HG03108 (cell line): Measurements from ENCODE around the gene ALDH16A1.
"Not testable (repeated sequence)": the region's sequence is repeated elsewhere in the genome, so short reads cannot be mapped to it uniquely, and the experiment has no call there.

Experiments used
- ATAC-seq: cut with Tn5 transposase; IDR thresholded peaks from one replicate; pipeline ENCODE4 v1.9.1; 2021; ENCODE audit warnings: moderate library complexity; ENCODE audit not compliant: unreplicated experiment

ALDH16A1 gene

DNA sequence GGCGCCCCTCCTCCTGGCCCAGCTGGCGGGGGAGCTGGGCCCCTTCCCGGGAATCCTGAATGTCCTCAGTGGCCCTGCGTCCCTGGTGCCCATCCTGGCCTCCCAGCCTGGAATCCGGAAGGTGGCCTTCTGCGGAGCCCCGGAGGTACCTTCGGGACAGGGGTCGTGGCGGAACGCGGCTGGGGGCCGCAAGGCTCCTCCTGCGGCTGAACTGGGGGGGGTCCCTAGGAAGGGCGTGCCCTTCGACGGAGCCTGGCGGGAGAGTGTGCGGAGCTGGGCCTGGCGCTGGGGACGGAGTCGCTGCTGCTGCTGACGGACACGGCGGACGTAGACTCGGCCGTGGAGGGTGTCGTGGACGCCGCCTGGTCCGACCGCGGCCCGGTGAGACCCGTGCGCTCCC lies 8.6 kb downstream of the ALDH16A1 start:
- no peak for ATAC-seq

DNA sequence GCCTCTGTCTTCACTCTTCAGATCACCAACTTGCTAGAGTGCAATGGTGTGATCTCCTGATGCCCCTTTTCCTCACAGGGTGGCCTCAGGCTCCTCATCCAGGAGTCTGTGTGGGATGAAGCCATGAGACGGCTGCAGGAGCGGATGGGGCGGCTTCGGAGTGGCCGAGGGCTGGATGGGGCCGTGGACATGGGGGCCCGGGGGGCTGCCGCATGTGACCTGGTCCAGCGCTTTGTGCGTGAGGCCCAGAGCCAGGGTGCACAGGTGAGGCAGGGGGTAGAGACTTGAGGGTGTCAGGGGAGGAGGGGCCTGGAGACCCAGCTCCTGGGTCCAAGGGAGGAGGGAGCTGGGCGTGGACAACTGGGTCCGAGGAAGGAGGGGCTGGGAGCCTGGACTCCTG lies 9.5 kb downstream of the ALDH16A1 start:
- ATAC-seq: no peak

DNA sequence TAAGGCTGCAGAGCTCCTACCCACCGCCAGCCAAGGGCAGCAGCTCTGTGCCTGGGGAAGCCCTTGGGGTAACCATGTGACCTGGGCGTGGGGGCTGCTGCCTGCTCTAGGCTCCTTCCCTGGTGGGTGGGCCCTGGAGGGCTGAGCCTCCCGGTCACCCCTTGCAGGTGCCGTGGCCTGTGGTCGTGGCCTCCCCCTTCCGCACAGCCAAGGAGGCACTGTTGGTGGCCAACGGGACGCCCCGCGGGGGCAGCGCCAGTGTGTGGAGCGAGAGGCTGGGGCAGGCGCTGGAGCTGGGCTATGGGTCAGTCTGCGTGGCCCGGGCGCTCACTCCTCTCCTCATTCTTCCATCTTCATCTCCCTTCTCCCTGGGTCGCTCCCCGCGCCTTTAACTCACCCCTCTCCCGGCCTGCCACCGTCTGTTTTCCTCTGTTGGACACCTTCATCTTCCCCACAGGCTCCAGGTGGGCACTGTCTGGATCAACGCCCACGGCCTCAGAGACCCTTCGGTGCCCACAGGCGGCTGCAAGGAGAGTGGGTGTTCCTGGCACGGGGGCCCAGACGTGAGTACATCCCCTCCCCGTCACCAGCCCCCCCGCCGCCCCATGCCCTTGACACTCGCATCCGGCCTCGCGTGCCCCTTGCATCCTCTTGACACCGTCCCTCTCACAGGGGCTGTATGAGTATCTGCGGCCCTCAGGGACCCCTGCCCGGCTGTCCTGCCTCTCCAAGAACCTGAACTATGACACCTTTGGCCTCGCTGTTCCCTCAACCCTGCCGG lies 11.1 kb downstream of the ALDH16A1 start:
- ATAC-seq: no peak

DNA sequence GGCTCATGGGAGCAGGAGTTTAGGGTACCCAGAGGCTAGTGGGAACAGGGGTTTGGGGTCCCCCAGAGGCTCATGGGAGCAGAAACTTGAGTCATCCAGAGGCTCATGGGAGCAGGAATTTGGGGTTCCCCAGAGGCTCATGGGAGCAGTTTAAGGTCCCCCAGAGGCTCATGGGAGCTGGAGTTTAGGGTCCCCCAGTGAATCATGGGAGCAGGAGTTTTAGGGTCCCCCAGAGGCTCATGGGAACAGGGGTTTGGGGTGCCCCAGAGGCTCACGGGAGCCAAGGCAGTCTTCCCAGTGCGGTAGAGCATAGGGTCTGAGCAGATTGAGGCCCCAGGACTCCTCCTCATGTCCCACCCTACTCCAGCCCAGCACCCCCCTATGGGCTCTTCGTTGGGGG lies 12.3 kb downstream of the ALDH16A1 start:
- no peak for ATAC-seq

DNA sequence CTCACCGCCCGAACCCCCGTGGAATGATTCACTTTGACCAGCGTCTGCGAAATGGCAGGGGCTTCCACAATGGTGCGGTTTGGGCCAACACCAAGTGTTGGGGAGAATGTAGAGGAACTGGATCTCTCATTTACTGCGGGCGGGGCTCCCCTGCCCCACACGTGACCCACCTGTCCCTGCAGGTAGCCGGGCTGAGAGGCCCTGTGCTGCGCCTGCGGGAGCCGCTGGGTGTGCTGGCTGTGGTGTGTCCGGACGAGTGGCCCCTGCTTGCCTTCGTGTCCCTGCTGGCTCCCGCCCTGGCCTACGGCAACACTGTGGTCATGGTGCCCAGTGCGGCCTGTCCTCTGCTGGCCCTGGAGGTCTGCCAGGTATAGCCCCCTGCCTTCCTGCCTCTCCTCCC lies 15.2 kb downstream of the ALDH16A1 start:
- no peak for ATAC-seq

DNA sequence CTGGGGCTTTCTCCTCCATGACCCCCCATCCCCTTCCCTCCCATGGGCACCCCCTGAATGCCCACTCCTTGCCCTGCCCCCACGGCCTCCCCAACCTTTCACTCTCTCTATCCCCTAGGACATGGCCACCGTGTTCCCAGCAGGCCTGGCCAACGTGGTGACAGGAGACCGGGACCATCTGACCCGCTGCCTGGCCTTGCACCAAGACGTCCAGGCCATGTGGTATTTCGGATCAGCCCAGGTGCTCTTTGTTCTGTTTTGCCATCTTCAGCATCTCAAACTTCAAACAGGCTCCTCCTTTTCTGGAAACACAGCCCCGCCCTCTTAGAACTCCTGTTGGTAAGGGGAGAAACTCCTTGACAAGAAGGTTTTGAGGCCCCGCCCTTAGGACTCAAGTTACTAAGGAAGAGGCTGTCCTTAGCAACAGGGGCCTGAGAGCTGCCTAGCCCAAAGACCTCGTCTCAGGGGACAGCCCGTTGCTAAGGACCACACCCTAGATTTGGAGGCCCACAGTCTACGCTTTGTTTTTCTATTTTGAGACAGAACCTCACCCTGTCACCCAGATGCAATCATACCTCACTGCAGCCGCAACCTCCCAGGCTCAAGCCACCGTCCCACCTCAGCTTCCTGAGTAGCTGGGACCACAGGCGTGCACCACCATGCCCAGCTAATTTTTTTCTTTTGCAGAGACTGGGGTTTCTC lies 15.9 kb downstream of the ALDH16A1 start:
- peak; percentile 52 for ATAC-seq

DNA sequence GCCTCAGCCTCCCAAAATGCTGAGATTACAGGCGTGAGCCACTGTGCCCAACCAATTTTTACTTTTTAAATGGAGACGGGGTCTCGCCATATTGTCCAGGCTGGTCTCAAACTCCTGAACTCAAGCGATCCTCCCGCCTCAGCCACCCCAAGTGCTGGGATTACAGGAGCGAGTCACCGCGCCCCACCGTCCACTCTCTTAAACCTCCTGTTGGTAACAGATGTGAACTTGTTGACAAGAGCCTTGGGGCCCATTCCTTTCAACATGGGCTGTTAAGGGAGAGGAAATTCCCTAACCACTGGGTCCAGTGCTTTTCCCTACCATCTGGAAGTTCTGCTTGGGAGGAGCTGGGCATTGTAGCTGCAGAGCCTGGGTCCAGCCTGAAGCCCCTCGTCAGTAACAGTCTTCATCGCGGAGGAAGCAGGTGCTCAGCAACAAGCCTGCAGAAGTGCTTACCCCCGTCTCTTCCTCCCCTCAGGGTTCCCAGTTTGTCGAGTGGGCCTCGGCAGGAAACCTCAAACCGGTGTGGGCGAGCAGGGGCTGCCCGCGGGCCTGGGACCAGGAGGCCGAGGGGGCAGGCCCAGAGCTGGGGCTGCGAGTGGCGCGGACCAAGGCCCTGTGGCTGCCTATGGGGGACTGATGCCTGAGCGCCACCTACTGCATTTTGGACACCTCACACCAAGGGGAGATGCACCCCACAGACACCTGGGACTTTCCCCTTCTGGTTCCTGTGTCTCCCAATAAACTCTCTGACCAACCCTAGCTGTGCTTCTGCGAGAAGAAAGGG lies 17.0 kb downstream of the ALDH16A1 start:
- ATAC-seq: peak; percentile 43

DNA sequence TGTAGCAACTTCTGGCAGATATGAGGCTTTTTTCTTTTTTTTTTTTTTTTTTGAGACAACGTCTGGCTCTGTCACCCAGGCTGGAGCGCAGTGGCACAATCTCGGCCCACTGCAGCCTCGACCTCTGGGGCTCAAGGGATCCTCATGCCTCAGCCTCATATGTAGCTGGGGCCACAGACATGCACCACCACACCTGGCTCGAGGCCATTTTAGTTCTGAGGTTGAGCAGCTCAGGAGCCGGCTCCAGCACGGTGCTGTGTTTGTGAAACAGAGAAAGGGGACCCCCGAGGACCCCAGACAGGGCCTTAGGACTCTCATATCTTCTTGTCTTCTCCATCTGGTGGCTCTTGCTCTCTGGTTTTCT lies 17.6 kb downstream of the ALDH16A1 start:
- no peak for ATAC-seq

DNA sequence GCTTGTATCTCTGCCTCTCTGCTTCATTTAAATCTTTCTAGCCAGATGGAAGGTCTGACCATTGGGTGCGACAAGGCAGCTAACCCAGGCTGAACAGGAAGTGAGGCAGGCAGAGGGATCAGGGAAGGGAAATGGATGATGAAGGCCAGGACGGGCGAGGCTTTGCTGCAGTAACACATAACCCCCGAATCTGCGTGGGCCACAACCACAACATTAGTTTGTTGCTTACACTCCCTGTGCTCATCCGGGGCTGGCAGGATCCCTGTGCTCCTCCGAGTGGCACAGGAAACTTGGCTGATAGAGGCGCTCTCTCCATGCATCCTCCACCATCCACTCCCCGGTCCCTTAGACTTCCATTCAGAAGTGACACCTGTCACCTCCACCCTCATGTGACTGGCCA lies 19.9 kb downstream of the ALDH16A1 start:
- ATAC-seq: no peak

DNA sequence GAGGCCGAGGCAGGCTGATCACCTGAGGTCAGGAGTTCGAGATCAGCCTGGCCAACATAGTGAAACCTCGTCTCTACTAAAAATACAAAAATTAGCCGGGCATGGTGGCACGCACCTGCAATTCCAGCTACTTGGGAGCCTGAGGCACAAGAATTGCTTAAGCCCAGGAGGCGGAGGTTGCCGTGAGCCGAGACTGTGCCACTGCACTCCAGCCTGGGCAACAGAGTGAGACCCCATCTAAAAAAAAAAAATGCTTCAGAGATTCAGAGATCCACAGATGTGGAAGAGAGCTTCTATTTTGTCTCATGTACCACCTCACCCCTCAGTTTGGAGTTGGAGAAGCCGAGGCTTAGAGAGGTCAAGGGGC lies 20.5 kb downstream of the ALDH16A1 start:
- ATAC-seq: not testable (repeated sequence)

DNA sequence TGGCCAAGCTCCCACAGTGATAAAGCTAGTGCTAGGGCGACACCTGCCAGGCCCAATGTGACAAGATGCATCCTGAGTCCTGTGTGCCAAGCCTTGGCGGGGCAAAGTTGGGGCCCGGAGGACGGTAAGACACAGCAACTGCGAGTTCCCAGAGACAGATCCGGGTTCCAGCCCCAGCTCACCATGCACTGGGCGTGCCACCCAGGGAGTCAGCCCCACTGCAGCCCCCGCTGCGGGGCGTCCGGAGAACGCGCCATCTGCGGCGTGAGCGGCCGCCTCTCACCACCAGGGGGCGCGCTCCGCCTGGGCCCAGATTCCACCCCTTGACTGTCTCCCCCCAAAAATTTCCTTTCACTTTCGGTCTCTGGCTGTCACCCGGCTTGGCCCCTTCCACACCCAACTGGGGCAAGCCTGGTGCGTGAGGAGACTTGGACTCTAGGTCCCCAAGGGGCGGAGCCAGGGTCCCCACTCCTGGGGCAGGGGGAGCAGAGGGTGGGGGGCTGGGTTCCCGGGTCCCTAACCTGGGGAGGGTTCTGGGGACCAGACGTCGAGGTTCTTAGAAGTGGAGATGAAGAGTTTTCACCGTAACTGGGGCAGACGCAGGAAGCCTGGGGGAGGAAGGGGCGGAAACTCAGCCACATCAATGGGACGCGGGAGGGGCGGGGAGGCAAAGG lies 21.0 kb downstream of the ALDH16A1 start, which contains the start of gene FLT3LG:
Gene FLT3LG, plus strand, starts transcription at position 348 of the 674 bp plus-strand sequence. CDS start 425 bp downstream, outside the sequence.
- peak; percentile 50 for ATAC-seq

DNA sequence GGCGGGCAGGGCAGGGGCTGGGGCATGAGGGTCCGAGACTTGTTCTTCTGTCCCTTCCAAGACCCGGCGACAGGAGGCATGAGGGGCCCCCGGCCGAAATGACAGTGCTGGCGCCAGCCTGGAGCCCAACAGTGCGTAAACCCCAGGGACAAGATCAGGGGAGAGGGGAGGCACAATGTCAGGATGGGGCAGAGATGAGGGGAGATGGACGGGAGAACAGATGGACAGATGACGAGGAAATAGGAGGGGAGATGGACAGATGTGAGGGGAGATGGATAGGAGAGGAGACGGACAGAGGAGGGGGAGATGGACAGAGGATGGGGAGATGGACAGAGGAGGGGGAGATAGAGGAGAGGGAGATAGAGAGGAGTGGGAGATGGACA lies 21.5 kb downstream of the ALDH16A1 start:
- ATAC-seq: no peak

DNA sequence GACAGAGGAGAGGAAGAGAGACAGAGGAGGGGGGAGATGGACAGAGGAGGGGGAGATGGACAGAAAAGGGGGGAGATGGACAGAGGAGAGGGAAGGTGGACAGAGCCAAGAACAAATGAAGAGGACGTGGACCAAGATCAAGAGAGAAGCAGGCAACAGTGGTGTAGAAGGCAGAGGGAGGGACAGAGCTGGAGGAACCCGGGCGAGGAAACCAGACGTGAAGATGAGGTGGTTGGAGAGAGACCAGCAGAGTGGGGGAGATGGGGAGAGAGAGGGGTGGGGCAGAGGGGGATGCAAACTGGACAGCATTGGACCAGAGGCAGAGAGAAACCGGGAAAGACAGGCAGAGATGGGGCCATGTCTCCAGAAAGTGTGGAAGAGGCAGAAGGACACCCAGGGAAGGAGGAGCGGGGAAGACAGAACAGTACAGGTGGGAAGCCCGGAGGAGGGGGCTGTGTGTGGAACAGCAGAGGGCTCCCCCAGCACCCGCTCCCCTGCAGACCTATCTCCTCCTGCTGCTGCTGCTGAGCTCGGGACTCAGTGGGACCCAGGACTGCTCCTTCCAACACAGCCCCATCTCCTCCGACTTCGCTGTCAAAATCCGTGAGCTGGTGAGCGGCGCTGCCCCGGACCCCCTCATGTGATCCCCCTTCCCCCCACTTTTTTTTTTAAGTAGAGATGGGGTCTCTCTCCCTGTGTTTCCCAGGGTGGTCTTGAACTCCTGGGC lies 22.3 kb downstream of the ALDH16A1 start:
- ATAC-seq: no peak

DNA sequence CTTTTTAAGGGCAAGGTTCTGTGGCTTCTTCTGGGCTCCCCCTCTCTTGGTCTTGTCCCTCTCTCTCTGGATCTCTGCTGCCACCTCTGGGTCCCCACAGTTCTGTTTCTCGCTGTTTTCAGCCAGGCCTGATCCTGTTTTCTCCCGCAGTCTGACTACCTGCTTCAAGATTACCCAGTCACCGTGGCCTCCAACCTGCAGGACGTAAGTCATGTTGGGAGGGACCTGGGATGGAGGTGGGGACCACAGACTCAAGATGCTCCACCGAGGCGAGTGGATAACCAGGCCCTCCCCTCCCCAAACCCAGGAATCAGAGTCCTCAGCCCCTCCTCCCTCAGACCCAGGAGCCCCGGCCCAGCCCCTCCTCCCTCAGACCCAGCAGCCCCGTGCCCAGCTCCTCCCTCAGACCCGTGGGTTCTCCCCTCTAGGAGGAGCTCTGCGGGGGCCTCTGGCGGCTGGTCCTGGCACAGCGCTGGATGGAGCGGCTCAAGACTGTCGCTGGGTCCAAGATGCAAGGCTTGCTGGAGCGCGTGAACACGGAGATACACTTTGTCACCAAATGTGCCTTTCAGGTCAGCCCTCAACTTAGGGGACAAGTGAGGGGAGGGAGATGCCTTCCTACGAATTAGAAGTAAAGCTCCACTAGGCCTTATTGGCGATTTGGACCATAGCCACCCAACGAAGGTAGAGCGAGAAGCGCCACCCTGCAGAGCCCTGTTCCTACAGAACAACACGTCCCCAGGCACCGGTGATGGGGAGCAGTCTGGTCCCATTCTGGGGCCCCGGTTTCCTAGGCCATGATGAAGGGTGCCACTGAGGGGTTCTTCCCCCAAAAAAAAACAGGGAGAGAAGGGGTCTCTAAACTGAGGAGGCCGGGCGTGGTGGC lies 23.2 kb downstream of the ALDH16A1 start:
- ATAC-seq: no peak

DNA sequence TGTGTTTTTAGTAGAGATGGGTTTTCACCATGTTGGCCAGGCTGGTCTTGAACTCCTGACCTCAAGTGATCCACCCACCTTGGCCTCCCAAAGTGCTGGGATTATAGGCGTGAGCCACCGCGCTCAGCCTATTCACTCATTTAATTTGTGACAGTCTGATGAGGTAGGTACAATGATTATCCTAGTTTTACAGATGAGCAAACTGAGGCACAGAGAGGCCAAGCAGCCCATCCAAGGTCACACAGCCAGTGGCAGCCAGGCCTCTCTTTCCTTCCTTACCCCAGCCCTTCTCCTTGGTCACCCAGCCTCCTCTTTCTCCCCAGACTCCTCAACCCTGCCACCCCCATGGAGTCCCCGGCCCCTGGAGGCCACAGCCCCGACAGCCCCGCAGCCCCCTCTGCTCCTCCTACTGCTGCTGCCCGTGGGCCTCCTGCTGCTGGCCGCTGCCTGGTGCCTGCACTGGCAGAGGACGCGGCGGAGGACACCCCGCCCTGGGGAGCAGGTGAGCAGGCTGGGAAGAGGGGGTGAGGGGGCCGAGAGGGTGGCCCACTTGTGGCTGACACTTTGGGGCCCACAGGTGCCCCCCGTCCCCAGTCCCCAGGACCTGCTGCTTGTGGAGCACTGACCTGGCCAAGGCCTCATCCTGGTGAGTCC lies 27.1 kb downstream of the ALDH16A1 start:
- ATAC-seq: no peak

DNA sequence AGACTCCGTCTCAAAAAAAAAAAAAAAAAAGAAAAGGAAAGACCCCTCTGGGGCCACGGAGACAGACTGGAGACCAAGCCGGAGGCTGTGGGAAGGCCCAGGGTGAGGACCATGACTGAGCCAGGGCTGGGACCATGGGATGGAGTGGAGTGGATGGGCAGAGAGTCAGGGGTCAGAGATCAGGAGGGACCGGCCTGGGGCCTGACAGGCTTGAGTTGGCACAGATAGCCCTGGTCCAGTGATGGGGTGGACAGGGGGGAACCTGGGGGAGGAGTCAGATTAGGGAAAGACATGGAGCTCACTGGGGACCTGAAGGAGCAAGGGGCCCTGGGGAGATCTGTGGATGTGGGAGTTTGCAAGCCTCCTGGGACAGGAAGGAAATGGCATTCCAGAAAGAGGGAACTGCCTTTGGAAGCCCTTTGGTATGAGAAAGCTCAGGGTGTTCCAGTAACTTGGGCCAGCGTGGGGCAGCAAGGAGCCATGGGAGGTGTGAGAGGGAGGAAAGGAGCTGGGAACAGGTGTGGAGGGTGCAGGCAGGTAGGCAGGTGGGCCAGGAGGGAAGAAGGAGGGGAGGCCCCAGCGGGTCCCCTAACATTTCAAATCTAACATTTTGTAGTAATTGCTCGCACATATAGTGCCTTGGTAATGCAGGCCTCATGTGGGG lies 28.1 kb downstream of the ALDH16A1 start:
- no peak for ATAC-seq

DNA sequence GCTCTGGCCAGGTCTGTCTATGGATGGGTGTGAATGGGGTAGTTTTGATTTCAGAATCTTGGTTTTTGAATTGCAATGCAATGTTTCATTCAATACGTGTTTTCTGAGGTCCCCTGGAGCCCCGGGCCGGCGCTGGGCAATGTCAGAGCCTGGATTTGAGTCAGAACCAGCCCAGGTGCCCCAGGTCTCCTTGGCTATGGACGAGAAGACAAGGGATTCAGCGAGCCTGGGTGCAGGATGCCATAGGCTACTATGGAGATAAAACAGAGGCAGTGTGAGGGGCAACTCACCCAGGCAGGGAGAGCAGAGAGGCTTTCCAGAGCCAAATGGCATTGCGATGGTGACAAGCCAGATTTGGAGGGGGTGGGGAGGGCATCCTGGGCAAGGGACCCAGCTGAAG lies 33.2 kb downstream of the ALDH16A1 start:
- ATAC-seq: no peak

DNA sequence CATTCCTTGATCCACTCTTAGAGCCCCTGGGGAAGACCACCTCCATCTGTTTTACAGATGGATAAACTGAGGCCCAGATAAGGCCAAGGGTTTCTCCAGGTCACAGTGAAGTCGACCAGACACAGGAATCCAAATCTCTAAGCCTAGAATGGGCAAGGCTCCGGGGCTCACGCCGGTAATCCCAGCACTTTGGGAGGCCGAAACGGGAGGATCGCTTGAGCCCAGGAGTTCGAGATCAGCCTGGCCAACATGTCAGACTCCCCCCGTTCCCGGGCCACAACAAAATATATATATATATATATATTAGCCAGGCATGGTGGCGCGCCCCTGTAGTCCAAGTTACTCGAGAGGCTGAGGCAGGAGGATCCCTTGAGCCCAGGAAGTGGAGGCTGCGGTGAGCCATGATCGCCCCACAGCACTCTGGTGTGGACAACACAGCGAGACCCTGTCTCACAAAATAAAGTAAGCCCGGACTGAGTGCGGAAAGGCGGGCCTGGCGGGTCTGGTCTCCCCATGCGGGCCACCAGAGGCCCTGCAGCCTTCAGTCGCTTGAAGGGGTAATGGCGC lies 33.8 kb downstream of the ALDH16A1 start:
- no peak for ATAC-seq
